A549 (cell line): ENCODE measurements around the gene FOXS1.

Source experiments
- CEBPB ChIP-seq, 2 experiments: fragments of >200 bp in 1 of 2; sonication (Bioruptor Twin) in 1 of 2; formaldehyde crosslinking in 1 of 2; IDR thresholded peaks; 2 replicates each; pipeline ENCODE4 v1.6.1; 2012 to 2016
- CHD2 ChIP-seq: fragments of 150-350 bp; IDR thresholded peaks from 2 replicates; pipeline ENCODE4 v1.6.1; 2014; ENCODE audit warnings: low read length; ENCODE audit not compliant: partially characterized antibody
- CHD4 ChIP-seq: fragments of 200-600 bp; sonication (generic); IDR thresholded peaks from 2 replicates; pipeline ENCODE4 v1.6.1; 2016; ENCODE audit warnings: antibody characterized with exemption, mild to moderate bottlenecking, borderline replicate concordance
- EP300 ChIP-seq, 2 experiments: fragments of >200 bp; sonication (Bioruptor Twin); formaldehyde crosslinking; IDR thresholded peaks; 2 replicates in 1 of 2; 3 replicates in 1 of 2; pipeline ENCODE4 v1.6.1; 2016 to 2017
- JUNB ChIP-seq: fragments of >200 bp; sonication (Bioruptor Twin); formaldehyde crosslinking; IDR thresholded peaks from 2 replicates; pipeline ENCODE4 v1.6.1; 2016
- MAFK ChIP-seq: fragments of 450-650 bp; IDR thresholded peaks from 2 replicates; pipeline ENCODE4 v1.6.1; 2014; ENCODE audit not compliant: partially characterized antibody
- MYC ChIP-seq: IDR thresholded peaks from 2 replicates; pipeline ENCODE4 v1.6.1; 2012; ENCODE audit warnings: mild to moderate bottlenecking, inconsistent platforms, low read length, improper control_type of control experiment, borderline replicate concordance
- POLR2A ChIP-seq: IDR thresholded peaks from 2 replicates; pipeline ENCODE4 v1.6.1; 2012; ENCODE audit warnings: mild to moderate bottlenecking, low read length
- RCOR1 ChIP-seq: fragments of 150-350 bp; IDR thresholded peaks from 2 replicates; pipeline ENCODE4 v1.6.1; 2014; ENCODE audit warnings: antibody characterized with exemption, low read length, low read depth
- SMC3 ChIP-seq: fragments of >200 bp; sonication (Bioruptor Twin); formaldehyde crosslinking; IDR thresholded peaks from 3 replicates; pipeline ENCODE4 v1.6.1; 2018; ENCODE audit warnings: inconsistent platforms
- TF ChIP-seq, protein P1 (sequence below): fragments of >200 bp; sonication (Bioruptor Twin); formaldehyde crosslinking; IDR thresholded peaks from 3 replicates; pipeline ENCODE4 v1.5.1; 2016
- TF ChIP-seq, protein P2 (sequence below): fragments of 150-350 bp; IDR thresholded peaks from 2 replicates; pipeline ENCODE4 v1.6.1; 2014; ENCODE audit warnings: low read depth, mild to moderate bottlenecking, low read length

DNA sequence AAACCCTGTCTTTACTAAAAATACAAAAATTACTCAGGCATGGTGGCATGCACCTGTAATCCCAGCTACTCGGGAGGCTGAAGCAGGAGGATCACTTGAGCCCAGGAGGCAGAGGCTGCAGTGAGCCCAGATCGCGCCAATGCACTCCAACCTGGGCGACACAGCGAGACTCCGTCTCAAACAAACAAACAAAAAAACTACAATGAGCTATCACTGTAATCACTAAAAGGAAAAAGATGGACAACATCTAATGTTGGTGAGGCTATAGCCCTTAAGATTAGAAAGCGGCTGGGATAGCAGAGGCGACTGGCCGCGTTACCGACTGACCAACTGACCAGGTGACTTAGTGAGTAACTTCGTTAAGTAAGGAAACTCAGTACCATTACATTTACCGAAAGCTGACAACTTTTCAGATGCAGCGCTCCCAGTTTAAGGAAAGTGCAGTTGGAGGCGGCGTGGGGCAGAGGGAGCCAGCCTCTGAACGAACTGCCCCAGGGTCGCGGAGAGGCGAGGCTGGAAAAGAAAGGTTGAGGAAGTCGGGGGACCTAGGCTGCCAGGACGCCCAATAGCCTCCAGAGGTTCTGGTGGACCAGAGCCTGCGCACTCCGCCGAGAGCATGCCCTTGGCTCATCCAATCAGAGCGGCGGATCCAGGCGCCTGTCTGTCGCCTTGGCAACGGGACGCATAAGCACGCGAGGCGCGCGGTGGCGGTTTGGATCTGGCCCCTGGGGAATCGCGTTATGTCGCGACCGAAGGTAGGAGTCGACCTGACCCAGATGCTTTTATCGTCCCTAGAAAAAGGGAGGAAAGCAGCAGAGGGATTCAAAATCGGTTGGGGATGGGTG is 34.0 kb upstream of the FOXS1 start:
- TF ChIP-seq MAFK = no peak
- TF ChIP-seq JUNB = no peak
- peak; percentile 88 for TF ChIP-seq POLR2A
- no peak for TF ChIP-seq SMC3
- TF ChIP-seq CEBPB (IDR thresholded peaks at IDR 0.05) = no peak
- TF ChIP-seq MYC = no peak
- no peak for TF ChIP-seq EP300 (IDR thresholded peaks at IDR 0.05)
- TF ChIP-seq, protein P1, sequence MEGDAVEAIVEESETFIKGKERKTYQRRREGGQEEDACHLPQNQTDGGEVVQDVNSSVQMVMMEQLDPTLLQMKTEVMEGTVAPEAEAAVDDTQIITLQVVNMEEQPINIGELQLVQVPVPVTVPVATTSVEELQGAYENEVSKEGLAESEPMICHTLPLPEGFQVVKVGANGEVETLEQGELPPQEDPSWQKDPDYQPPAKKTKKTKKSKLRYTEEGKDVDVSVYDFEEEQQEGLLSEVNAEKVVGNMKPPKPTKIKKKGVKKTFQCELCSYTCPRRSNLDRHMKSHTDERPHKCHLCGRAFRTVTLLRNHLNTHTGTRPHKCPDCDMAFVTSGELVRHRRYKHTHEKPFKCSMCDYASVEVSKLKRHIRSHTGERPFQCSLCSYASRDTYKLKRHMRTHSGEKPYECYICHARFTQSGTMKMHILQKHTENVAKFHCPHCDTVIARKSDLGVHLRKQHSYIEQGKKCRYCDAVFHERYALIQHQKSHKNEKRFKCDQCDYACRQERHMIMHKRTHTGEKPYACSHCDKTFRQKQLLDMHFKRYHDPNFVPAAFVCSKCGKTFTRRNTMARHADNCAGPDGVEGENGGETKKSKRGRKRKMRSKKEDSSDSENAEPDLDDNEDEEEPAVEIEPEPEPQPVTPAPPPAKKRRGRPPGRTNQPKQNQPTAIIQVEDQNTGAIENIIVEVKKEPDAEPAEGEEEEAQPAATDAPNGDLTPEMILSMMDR = no peak
- TF ChIP-seq CHD4 = no peak
- TF ChIP-seq, protein P2, sequence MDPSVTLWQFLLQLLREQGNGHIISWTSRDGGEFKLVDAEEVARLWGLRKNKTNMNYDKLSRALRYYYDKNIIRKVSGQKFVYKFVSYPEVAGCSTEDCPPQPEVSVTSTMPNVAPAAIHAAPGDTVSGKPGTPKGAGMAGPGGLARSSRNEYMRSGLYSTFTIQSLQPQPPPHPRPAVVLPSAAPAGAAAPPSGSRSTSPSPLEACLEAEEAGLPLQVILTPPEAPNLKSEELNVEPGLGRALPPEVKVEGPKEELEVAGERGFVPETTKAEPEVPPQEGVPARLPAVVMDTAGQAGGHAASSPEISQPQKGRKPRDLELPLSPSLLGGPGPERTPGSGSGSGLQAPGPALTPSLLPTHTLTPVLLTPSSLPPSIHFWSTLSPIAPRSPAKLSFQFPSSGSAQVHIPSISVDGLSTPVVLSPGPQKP = no peak
- TF ChIP-seq RCOR1 = no peak
- TF ChIP-seq CHD2 = no peak
